CD1c-positive myeloid dendritic cell (primary cell): ENCODE data around the gene TBC1D32.
"Not testable (repeated sequence)": the region's sequence is repeated elsewhere in the genome, so short reads cannot be mapped to it uniquely, and the experiment has no call there.

Experiments
- DNase-seq: peaks from one replicate; pipeline ENCODE4 v3.0.0-alpha.2; 2016; ENCODE audit errors: extremely low spot score

Gene TBC1D32, protein sequence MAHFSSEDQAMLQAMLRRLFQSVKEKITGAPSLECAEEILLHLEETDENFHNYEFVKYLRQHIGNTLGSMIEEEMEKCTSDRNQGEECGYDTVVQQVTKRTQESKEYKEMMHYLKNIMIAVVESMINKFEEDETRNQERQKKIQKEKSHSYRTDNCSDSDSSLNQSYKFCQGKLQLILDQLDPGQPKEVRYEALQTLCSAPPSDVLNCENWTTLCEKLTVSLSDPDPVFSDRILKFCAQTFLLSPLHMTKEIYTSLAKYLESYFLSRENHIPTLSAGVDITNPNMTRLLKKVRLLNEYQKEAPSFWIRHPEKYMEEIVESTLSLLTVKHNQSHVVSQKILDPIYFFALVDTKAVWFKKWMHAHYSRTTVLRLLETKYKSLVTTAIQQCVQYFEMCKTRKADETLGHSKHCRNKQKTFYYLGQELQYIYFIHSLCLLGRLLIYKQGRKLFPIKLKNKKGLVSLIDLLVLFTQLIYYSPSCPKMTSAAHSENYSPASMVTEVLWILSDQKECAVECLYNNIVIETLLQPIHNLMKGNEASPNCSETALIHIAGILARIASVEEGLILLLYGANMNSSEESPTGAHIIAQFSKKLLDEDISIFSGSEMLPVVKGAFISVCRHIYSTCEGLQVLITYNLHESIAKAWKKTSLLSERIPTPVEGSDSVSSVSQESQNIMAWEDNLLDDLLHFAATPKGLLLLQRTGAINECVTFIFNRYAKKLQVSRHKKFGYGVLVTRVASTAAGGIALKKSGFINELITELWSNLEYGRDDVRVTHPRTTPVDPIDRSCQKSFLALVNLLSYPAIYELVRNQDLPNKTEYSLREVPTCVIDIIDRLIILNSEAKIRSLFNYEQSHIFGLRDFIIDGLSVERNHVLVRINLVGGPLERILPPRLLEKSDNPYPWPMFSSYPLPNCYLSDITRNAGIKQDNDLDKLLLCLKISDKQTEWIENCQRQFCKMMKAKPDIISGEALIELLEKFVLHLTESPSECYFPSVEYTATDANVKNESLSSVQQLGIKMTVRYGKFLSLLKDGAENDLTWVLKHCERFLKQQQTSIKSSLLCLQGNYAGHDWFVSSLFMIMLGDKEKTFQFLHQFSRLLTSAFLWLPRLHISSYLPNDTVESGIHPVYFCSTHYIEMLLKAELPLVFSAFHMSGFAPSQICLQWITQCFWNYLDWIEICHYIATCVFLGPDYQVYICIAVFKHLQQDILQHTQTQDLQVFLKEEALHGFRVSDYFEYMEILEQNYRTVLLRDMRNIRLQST

DNA sequence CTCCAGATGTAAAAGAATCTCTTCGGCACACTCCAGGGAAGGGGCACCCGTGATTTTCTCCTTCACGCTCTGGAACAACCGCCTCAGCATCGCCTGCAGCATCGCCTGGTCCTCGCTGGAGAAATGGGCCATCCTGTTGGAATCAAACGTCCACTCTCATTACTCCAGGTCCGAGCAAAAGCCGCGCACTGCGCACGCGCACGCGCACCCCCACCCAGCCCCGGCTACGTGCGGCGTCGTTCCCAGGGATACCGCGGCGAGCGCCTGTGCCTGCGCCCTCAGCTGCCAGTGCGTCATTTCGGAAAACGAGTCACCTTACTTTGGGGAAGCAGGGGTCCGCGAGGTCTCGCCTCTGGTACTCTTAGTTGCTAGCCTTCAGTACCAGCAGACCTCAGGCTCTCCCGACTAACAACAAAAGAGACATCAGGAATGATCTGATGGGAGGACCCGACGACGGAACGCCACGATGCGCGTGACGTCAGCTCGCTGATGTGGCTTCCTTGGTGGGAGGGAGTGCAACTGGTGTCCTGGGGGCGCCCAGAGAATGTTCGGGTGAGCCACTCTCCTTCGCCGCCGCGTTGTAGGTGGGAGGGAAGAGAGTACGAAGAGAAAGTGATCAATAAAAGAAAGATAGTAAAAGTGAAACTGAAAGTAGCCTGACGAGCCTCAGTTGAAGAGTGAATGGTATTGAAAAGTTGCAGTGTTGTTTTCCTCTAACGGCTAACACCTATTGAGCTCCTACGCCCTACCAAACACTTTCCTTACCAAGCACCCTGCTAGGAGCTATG lies at the start of gene TBC1D32:
TBC1D32 (minus strand) TSS at position 182 of the 788 bp plus-strand sequence; CDS start at position 132, 50 bp downstream.
- peak; percentile 96 for DNase-seq

DNA sequence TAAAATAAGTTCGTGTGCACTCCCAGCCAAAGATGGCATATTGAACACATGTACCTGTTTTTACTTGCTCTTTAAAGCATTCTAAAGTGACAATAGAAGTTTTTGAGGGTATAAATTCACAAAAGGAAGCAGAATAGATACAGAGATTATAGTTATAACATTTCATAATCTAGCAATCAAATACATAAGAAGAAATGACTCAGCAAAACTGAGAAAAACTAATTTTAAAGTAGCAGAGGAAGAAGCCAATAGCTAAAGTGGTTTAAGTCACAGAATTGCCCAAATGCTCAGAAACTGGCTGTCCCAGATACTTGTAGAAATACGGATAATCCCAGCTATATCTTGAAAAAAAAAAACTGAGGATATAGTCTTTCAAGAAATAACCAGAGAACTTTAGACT lies 49.2 kb upstream of the TBC1D32 start:
- DNase-seq: no peak

DNA sequence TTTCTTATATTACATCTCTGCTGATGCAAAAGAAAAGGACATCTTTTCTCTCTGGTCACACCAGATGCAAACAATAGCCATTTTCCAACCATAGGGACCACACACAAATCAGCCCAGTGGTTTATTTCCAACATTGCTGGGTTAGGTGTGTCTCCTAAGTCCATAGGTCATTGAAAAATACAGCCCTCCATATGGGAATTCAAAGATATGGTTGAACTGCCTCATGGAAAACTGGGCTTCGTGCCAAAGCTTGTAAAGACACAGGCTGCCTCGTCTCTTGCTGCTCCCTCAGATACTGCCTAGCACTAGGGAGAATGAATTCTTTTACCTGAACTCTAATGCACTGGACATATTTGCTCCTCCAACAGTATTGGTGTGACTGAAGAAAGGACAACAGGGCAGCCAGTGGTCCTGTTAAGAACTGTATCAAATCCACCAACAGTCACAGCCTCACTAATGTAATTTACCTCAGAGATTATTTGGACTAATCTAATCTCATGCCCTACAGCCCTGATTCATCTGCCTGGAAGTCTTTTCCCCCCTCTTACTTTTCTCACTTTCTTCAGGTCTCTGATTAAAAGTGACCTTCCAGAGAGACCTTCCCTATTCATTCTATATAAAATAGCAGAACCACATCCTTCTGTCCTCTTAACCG lies 48.3 kb upstream of the TBC1D32 start:
- DNase-seq: no peak

DNA sequence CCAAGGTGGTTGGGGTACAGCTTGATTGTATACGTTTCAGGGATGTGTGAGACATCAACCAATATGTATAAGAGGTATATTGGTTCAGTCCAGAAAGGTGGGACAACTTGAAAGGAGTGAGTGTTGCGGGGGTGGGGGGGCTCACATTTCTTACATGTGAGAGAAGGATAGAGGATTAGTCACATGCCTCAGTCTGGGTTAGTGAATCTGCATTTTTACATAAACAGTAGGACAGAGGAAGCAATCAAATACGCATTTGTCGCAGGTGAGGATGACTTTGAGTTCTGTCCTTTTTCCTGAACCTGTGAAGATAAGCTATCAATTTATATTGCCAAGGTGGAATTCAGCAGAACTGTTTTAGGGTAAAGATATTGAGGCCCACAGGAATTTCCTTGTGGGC lies 42.1 kb upstream of the TBC1D32 start:
- DNase-seq: no peak

DNA sequence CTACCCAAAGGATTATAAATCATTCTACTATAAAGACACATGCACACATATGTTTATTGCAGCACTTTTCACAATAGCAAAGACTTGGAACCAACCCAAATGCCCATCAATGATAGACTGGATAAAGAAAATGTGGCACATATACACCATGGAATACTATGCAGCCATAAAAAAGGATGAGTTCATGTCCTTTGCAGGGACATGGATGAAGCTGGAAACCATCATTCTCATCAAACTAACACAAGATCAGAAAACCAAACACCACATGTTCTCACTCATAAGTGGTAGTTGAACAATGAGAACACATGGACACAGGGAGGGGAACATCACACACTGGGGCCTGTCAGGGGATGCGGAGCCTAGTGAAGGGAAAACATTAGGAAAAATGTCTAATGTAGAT lies 39.9 kb upstream of the TBC1D32 start:
- DNase-seq: not testable (repeated sequence)

DNA sequence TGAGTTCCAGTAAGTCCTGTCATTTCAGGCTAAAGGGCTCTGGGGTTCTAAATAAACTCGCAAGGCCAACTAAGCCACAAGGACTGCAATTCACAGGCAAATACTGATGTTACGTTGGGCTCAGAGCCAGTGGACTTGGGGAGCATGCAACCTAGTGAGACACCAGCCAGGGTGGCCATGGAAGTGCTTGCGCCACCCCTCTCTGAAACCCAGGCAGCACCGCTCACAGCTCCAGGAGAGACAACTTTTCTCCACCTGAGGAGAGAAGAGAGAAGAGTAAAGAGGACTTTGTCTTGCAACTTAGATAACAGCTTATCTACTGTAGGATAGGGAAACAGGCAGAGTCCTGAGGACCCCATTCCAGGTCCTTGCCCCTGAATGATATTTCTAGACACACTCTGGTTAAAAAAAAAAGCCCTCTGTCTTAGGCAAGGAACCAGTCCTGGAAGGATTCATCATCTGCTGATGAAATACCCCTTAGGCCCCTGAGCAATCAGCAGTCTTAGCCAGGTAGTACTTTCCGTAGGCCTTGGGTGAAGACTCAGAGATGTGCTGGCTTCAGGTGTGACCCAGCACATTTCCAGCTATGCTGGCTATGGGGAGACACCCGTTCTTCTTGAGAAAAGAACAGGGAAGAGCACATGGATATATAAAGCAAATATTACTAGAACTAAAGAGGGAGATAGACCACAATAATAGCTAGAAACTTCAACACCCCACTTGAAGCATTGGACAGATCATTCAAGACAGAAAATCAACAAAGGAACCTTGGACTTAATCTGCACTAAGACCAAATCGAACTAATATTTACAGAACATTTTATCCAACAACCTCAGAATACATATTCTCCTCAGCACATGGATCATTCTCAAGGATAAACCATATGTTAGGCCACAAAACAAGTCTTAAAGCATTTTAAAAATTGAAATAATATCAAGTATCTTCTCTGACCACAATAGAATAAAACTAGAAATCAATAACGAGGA lies 31.5 kb upstream of the TBC1D32 start:
- no peak for DNase-seq

DNA sequence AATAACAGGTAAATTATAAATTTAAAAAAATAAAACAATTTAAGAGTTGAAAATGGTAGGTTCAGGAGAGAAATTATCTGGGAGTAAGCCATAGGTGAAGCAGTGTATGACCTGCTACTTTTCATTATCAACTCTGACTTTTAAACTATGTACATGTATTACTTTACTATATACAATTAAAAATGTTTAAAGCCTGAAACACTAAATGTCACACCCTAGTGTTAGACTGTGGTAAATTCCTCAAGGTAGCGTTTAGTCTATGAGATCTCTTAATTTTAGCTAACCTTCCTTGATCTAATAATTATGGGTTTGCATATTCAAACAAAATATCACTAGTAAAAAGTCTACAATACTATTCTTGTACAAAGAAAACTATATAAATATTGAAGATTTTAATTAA lies 22.3 kb upstream of the TBC1D32 start:
- DNase-seq: no peak

DNA sequence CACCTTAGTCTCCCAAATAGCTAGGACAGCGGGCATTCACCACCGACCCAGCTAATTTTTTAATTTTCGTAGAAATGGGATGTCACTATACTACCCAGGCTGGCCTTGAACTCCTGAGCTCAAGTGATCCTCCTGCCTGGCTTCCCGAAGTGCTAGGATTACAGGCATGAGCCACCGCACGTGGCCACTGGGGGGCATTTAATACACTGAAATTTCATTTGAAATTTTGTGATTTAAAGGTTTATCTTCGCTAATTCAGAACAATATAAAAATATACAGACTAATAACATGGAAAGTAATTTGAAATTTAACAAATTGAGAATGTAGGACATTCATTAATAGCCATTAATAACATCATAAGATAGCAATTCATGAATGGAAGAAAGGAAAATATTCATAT lies 20.5 kb upstream of the TBC1D32 start:
- no peak for DNase-seq

DNA sequence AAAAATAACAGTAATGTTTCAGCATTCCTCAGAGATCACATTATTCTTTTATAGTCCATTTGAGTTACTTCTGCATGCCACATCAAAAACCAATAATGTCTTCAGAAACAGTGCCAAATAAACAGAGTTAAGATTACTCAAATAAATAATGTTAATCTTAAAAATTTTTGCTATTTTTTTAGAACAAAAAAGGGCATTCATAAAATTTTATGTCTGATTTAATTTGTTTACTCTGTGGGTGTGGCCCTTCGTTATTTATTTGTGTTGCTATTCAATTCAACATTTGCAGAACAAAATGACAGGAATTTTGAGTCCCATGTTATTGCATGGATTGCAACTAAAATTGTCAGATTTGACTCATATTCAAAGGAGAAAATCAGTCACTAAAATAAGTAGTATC lies 18.7 kb upstream of the TBC1D32 start:
- DNase-seq: no peak

DNA sequence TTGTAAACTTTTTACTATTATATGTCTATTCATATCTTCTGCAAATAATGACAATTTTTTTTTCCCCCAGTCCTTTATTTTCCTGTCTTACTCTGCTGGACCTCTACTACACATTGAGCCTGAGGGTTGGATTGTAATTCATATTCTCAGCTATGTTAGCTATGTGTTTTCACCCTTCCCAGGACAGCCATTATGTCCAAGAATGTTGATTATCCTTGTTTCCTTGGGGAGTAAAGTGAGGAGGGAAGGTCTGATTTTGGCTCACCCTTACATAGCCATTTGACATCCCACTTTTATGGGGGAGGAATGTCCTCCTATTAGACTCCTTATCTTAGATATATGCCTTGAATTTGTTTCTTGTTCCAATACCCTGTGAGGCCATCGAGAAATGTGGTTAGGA lies 17.6 kb upstream of the TBC1D32 start:
- no peak for DNase-seq

DNA sequence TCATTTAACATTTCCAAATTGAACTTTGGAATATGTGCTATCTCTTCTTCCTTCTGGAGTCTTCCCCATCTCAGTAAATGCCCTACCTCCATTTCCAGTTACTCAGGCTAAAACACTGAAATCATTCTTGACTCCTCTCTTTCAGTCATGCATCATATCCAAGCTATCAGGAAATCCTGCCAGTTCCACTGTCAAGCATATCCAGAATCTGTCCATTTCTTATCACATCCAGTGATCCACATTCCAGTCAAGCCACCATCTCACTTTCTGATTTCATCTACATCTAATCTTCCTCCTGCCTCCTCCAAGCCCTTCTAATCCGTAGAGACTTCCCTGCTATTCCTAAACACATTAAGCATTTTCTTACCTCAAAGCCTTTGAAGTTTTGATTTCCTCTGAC lies 15.3 kb upstream of the TBC1D32 start:
- no peak for DNase-seq

DNA sequence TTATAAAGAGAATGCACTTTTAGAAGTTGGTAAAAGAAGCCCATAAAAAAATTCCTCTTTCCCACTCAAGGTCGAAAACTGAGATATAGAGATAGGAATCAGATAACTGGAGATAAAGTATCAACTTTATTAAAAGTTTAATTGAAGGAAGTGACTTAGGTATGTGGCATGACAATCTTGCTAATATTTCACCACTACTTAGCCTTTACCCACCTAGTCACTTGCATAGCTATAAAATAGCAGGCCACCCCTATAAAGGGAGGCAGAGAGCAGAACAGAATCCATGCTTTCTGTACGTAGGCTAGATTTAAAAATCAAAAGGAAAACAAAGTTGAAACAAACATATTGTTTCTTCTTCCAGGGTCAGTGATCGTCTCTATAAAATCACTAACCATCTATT lies 13.2 kb upstream of the TBC1D32 start:
- DNase-seq: no peak

DNA sequence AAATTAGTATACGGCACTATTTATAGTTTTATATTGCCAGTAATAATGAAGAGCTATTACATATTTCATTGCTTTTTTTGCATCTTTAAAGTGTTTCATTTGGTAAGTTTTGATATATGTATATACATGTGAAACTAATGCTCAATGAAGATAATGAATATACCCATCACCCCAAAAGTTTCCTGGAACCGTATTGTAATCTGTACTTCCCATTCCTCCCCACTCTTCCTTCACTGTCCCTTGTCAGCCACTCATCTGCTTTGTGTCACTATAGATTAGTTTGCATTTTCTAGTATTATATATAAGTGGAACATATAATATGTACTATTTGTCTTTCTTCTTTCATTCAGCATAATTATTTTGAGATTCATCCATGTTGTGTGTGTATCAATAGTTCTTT lies 10.3 kb upstream of the TBC1D32 start:
- DNase-seq: no peak

DNA sequence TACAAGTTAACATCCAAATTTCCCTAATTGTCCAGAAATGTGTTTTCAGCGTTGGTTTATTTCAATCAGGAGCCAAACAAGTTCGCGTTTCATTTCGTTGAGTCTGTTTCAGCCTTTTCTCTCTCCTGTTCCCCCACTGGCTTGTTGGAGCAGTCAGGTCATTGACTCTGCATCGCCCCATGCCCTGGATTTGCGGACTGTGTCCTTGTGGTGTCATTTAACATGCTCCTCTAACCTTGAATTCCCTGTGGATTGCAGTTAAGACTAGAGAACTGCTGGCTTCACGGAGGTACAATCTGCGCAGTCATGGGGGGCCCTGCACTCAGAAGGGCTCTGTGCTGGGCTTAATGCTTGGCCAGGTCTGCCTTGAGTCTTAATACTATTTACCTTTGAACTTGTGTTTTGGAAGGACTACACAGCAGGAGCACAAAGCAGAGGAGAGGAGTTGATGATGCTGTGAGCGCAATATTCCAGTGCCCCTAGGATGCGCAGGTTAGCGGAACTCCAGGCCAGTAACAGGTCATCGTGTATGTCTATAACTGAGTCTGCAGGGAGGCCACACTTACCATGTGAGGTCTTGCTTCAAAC lies 5.5 kb upstream of the TBC1D32 start:
- no peak for DNase-seq

DNA sequence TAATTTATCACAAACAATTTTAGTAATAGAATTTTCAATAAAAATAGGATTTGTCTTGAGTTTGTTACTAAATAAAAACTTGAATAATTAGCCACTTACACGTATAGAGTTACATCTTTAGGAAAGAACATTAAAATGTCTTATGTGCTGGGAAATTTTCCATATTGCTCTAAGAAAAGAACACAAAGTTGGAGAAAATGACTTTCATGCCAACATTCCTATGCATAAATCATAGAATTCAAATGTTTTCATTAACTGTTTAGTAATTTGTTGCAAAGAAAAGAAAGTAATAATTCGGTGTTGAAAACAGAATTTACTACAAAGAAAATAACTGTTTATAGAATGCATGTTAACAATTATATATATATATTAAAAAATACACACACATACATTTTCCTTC lies 4.7 kb upstream of the TBC1D32 start:
- DNase-seq: no peak

DNA sequence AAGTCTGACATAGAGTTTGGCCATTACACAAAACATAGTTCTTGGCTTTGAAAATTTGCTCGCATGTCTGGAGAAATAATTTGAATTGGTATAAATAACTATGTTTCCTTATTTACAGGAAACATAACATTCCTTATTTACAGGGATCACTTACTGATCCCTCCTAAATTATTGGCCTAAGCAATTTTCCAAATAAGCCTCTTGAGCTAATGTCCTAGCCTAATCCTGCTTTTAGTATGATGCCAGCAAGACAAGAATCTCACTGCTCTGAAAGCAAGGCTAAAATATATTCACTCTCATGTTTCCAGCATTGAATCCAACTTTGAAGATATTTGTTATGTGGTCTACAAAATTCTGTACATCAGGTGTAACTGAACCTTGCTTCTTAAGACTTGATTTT lies 4.1 kb upstream of the TBC1D32 start:
- no peak for DNase-seq

DNA sequence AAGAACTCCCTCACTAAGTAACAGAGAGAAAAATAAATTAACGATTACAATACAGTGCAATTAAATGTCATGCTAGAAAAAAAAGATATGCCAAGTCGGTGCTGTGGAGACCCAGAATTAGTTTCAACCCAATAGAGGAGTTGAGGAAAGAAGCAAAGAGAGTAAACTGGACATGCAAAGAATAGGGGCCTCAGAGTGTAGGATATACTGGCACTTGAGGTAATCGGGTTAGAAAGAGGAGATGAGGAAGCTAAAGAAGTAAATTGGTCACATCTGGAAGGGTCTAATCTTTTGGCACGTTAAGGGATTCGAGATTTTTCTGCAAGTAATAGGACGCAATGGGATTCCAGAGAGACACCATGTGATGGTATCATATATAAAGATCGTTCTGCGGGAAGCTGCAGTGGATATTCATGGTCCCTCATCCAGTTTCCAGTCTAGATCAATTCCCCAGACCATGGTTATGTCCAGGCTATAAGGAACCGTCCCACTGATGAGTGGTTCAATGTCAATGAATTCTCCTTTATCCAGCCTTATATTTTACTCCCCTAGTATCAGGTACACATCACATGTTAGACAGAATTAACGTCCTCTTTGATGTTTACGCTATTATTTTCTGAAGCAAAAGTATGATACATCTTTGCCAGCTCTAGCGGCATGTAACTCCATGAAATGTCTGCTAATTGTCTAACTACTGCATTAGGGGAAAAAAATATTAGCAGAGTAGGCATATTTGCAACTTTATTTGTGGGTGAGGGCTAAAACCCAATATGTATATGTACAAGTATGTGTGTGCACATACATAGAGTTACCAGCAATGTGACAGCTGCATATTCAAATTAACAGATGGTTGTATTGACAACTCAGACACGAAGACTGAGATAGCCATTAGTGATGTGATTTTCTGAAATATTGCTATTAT lies 1.1 kb upstream of the TBC1D32 start:
- DNase-seq: no peak

DNA sequence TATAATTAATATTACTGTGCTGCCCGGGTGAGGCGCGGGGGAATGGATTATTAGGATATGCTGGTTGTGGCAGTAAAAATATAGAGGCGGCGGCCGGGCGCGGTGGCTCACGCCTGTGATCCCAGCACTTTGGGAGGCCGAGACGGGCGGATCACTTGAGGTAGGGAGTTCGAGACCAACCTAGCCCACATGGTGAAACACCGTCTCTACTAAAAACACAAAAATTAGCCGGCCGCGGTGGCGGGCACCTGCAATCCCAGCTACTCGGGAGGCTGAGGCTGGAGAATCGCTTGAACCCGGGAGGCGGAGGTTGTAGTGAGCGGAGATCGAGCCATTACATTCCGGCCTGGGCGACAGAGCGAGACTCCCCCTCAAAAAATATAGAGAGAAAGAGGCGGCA lies 586 bp downstream of the TBC1D32 start:
- not testable (repeated sequence) for DNase-seq
